Measurements from ENCODE around the gene ARMC9. TPM values are rescaled to one million over a fixed set of nuclear protein-coding genes. Genes with fewer than 3 reads are reported as not detected.

Gene ARMC9
- total RNA-seq, 2 experiments from 2014 or later = 2.3 to 2.5 TPM

DNA sequence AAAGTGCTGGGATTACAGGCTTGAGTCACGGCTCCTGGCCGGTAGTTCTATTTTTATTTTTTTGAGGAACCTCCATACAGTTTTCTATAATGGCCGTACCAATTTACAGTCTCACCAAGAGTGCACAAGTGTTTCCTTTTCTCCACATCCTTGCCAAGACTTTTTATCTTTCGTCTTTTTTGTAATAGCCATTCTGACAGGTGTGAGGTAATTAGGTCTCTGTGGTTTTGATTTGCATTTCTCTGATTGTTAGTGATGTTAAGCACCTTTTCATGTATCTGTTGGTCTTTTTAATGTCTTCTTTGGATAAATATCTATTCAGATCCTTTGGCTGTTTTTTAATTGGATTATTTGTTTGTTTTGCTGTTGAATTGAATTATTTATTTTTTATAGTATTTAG is 9.3 kb downstream of the ARMC9 start:
- DNase-seq (no peak), ATAC-seq (no peak)
- H3K4me3 Mint-ChIP-seq = no peak overlapping the region
- POLR2A ChIA-PET = no interaction called here
- intact Hi-C loops (cut with DNase I, micrococcal nuclease) = no loop called here
- no peaks in the 10 kb centered on the region for H3K36me3 Mint-ChIP-seq (ENCODE audit: low read depth)
- H3K4me1 Mint-ChIP-seq = no peaks in the 10 kb centered on the region
- CTCF ChIA-PET = no interaction called here
- no peak overlapping the region for H3K27ac Mint-ChIP-seq
- no peaks in the 10 kb centered on the region for H3K27me3 Mint-ChIP-seq
- H3K9me3 Mint-ChIP-seq (ENCODE audit: low read depth) = no peaks in the 10 kb centered on the region

DNA sequence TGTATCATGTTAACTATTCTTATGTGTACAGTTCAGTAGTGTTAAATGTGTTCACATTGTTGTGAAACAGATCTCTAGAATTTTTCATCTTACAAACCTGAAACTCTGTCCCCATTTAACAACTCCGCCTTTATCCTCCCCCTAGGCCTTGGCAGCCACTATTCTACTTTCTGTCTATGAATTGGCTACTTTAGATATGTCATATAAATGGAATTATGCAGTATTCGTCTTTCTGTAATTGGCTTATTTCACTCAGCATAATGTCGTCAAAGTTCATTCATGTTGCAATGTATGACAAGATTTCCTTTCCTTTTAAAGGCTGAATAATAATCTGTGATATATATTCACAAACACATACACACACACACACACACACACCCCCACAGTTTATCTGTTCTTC is 12.4 kb downstream of the ARMC9 start:
- ATAC-seq (no peak), DNase-seq (no peak)
- CTCF ChIA-PET = interaction anchor here (1.1 kb wide), 1 partner anchor 17 kb away, joined by 3 read pairs; no protein-coding TSS in a partner anchor
- H3K36me3 Mint-ChIP-seq (ENCODE audit: low read depth) = no peaks in the 10 kb centered on the region
- no peaks in the 10 kb centered on the region for H3K4me1 Mint-ChIP-seq
- intact Hi-C loops (cut with DNase I, micrococcal nuclease) = no loop called here
- POLR2A ChIA-PET = no interaction called here
- no peaks in the 10 kb centered on the region for H3K27me3 Mint-ChIP-seq
- H3K27ac Mint-ChIP-seq = no peak overlapping the region
- no peaks in the 10 kb centered on the region for H3K9me3 Mint-ChIP-seq (ENCODE audit: low read depth)
- no peak overlapping the region for H3K4me3 Mint-ChIP-seq

DNA sequence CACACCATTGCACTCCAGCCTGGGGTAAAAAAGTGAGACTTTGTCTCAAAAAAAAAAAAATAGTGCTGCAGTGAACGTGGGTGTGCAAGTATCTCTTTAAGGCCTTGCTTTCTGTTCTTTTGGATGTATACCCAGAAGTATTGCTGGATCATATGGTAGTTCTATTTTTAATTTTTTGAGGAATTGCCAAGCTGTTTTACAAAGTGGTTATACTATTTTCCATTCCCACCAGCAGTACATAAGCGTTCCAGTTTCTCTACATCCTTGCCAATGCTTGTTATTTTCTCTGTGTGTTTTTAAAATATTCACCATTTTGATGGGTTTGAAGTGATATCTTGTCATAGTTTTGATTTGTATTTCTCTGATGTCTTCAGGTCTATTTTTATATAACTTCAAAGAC is 13.1 kb downstream of the ARMC9 start:
- ChIA-PET POLR2A (no interaction called here), CTCF (no interaction called here)
- intact Hi-C loops (cut with DNase I, micrococcal nuclease) = no loop called here
- ATAC-seq (no peak), DNase-seq (no peak)
- no peaks in the 10 kb centered on the region for H3K36me3 Mint-ChIP-seq (ENCODE audit: low read depth)
- H3K4me1 Mint-ChIP-seq = no peaks in the 10 kb centered on the region
- no peaks in the 10 kb centered on the region for H3K27me3 Mint-ChIP-seq
- no peak overlapping the region for H3K4me3 Mint-ChIP-seq
- no peak overlapping the region for H3K27ac Mint-ChIP-seq
- no peaks in the 10 kb centered on the region for H3K9me3 Mint-ChIP-seq (ENCODE audit: low read depth)

DNA sequence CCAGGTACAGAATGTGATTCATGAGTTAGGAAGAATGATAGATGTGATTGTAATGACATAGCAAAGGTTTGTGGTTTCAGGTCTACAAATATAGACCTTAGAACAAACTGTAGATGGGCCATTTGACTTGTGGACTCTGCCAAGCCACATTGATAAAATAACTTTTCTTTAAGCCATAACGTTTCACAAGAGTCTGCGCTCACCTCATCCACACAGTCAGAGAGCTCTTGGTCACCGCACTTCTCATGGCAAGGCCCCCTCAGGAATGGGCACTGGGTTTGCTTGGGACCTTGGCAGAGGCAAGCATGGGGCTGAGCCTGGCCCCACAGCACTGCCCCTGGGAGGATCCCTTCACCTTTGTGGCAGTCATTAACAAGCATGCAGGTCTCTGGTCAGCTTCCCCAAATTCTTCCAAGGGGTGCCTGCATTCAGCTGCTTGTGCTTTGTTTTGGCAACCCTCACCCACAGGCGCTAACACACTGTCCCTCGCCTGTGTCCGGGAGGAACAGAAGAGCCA is 14.0 kb downstream of the ARMC9 start:
- ATAC-seq = no peak
- POLR2A ChIA-PET = no interaction called here

DNA sequence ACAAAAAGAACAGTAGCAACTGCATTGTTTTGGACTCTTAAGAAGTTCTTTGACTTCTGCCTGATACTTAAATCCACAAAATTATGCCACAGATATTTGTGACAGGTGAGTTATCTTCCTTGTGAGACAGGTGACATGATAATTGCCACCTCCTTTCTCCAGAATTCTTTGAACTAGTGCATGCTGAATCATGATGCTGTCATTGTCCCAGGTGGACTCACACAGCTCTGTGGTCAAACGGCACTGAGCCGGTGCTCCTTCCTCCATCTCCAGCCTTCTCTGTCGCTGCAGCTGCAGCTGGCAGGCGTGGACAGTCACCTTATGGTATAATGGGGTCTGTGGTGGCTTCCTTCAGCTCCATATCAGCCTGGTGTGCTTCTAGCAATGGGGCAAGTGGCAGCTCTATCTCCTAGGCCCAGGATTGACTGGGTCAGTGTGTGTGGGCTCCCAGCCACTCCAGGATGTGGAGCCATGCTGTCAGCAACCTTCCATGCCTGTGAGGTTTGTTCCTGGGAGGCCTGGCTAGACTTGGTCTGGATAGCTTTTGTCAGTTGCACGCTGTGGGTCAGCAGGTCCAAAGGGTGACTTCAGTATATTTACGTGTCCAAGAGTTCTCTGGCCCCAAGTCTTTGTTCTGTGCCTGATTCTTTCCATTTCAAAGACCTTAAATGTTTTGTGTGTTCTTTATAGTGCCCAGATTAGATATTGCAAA is 15.7 kb downstream of the ARMC9 start:
- POLR2A ChIA-PET = interaction anchor here (1.1 kb wide), 1 partner anchor 110 kb away, joined by 3 read pairs; no protein-coding TSS in a partner anchor
- intact Hi-C loops (cut with DNase I, micrococcal nuclease) = no loop called here

More for the DNA sequence above, 14.0 kb downstream of the ARMC9 start:
- intact Hi-C loops (cut with DNase I, micrococcal nuclease) = no loop called here
- no peak for DNase-seq
- CTCF ChIA-PET = no interaction called here
- H3K4me1 Mint-ChIP-seq = no peaks in the 10 kb centered on the region
- no peak overlapping the region for H3K4me3 Mint-ChIP-seq
- H3K36me3 Mint-ChIP-seq (ENCODE audit: low read depth) = no peaks in the 10 kb centered on the region
- no peaks in the 10 kb centered on the region for H3K9me3 Mint-ChIP-seq (ENCODE audit: low read depth)
- no peak overlapping the region for H3K27ac Mint-ChIP-seq
- no peaks in the 10 kb centered on the region for H3K27me3 Mint-ChIP-seq

DNA sequence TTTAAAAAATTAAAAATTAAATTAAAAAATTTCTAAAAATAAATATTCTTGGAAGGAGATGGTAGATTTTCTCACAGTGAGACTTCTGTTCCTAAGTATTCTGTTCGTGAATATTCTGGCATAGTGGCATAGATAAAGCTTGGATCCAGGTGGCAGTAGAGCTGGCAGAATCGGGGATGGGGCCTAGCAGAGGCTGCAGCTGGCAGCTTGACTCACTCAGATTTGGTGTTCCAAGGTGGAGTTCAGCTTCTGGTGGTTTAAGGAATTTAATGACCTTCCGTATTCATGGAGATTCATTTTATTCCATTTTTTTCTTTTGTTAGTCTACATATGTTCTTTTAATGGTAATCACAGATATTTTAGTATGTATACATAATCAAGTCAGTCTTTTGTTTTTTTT is 19.9 kb downstream of the ARMC9 start:
- Mint-ChIP-seq H3K4me1 (no peaks in the 10 kb centered on the region), H3K9me3 (ENCODE audit: low read depth) (no peaks in the 10 kb centered on the region), H3K36me3 (ENCODE audit: low read depth) (no peaks in the 10 kb centered on the region), H3K27me3 (no peaks in the 10 kb centered on the region), H3K27ac (no peak overlapping the region), H3K4me3 (no peak overlapping the region)
- intact Hi-C loops (cut with DNase I, micrococcal nuclease) = no loop called here
- ChIA-PET POLR2A (no interaction called here), CTCF (interaction anchor here (0.7 to 1.2 kb wide), 2 partner anchors 104 to 114 kb away, joined by 3 to 4 read pairs; no protein-coding TSS in a partner anchor)
- ATAC-seq (no peak), DNase-seq (no peak)

More for the DNA sequence above, 15.7 kb downstream of the ARMC9 start:
- Mint-ChIP-seq H3K36me3 (ENCODE audit: low read depth) (no peaks in the 10 kb centered on the region), H3K9me3 (ENCODE audit: low read depth) (no peaks in the 10 kb centered on the region), H3K27ac (no peak overlapping the region), H3K27me3 (no peaks in the 10 kb centered on the region), H3K4me3 (no peak overlapping the region), H3K4me1 (no peaks in the 10 kb centered on the region)
- DNase-seq (no peak), ATAC-seq (no peak)
- CTCF ChIA-PET = interaction anchor here (0.8 kb wide), 1 partner anchor 107 kb away, joined by 3 read pairs; no protein-coding TSS in a partner anchor

DNA sequence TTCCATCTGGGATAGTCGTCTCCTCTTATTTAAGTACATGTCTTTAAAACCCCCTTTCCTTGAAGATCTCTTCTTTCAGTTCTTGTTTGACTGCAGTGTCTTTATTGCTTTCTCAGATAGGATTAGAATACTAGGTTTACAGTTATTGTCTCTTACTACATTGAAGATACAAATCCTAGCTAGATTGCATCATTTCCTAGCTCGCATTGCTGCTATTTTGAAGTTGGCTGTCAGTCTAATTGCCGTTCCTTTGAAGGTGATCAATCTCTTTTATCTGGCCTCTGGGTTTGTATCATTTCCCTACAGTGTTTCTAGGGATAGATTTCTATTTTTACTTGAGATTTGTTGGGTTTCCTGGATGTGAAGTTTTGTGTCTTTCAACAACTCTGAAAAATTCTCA is 20.9 kb downstream of the ARMC9 start:
- DNase-seq (no peak), ATAC-seq (no peak)
- Mint-ChIP-seq H3K27me3 (no peaks in the 10 kb centered on the region), H3K27ac (no peak overlapping the region), H3K36me3 (ENCODE audit: low read depth) (no peaks in the 10 kb centered on the region), H3K4me1 (no peaks in the 10 kb centered on the region), H3K9me3 (ENCODE audit: low read depth) (no peaks in the 10 kb centered on the region), H3K4me3 (no peak overlapping the region)
- CTCF ChIA-PET = no interaction called here
- POLR2A ChIA-PET = interaction anchor here (0.6 to 0.7 kb wide), 2 partner anchors 39 to 249 kb away, joined by 3 read pairs; no protein-coding TSS in a partner anchor
- intact Hi-C loops (cut with DNase I, micrococcal nuclease) = no loop called here

DNA sequence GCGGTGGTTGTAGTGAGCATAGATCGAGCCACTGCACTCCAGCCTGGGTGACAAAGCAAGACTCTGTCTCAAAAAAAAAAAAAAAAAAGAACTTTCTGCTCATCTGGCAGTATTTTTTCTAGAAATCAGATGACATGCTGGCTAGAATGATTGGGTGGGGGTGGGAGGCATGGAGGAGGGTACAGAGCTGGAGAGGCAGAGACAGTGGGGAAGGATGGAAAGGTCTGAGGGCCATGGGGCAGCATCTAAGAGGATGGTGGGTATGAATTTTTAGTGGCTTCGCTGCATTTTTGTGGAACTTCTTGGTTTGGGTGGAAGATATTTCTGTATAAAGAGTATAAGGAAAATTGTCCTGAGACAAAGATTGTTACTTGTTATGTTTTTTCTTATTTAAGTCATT is 23.3 kb downstream of the ARMC9 start:
- Mint-ChIP-seq H3K27me3 (no peaks in the 10 kb centered on the region), H3K36me3 (ENCODE audit: low read depth) (no peaks in the 10 kb centered on the region), H3K9me3 (ENCODE audit: low read depth) (no peaks in the 10 kb centered on the region), H3K27ac (no peak overlapping the region), H3K4me3 (no peak overlapping the region), H3K4me1 (no peaks in the 10 kb centered on the region)
- ATAC-seq (no peak), DNase-seq (no peak)
- intact Hi-C loops (cut with DNase I, micrococcal nuclease) = no loop called here
- POLR2A ChIA-PET = no interaction called here
- CTCF ChIA-PET = no interaction called here

DNA sequence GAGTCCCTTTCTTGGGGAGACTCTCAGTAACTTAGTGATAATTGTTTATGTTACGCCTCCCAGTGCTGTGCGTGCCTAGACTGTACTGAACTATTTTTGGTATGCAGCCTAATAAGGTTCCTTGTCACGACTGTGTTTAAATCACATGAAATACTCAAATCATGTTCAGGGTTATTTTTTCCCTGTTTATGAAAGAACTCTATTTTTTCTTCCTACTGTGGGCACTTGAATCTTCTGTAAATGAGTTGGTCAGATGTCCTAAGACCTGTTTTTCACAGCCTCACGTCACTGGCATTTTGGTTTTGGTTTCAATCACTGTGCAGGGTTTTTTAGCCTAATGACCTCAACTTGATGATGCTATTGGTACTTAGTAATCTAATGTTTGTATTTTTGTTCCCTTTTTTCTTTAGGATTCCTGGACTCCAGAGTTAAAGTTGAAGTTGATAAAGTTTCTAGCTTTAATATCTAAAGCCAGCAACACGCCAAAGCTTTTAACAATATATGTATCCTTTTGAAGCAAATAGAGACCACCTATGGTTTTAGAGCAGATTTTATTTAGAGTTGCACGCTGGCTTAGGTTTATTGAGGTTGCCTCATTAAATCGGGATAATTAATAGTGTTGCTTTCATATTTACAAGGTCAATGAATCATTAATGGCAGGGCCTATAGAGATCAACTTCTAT is 24.0 kb downstream of the ARMC9 start:
- ATAC-seq = no peak
- Mint-ChIP-seq H3K4me3 (no peak overlapping the region), H3K9me3 (ENCODE audit: low read depth) (no peaks in the 10 kb centered on the region), H3K36me3 (ENCODE audit: low read depth) (no peaks in the 10 kb centered on the region), H3K4me1 (no peaks in the 10 kb centered on the region), H3K27ac (no peak overlapping the region), H3K27me3 (no peaks in the 10 kb centered on the region)
- DNase-seq = no peak
- ChIA-PET CTCF (no interaction called here), POLR2A (no interaction called here)
- intact Hi-C loops (cut with DNase I, micrococcal nuclease) = no loop called here

DNA sequence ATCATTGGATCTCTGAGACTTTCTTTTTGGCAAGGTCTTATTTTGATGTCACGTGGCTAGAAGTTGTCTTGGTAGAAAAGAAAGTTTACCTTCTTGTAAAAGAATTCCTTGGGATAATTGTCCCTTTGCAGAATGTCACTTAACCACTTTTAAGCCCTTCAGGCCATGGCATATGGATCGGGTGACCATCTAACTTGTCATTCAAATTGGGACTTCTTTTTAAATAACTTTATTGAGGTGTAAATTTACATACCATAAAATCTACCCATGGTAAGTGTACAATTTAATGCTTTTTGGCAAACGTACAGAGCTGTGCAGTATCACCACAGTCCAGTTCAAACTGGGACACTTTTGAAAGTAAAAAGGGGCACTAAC is 24.6 kb downstream of the ARMC9 start:
- Mint-ChIP-seq H3K4me3 (no peak overlapping the region), H3K27ac (no peak overlapping the region), H3K36me3 (ENCODE audit: low read depth) (no peaks in the 10 kb centered on the region), H3K27me3 (no peaks in the 10 kb centered on the region), H3K4me1 (no peaks in the 10 kb centered on the region), H3K9me3 (ENCODE audit: low read depth) (no peaks in the 10 kb centered on the region)
- DNase-seq (no peak), ATAC-seq (no peak)
- ChIA-PET CTCF (no interaction called here), POLR2A (no interaction called here)
- intact Hi-C loops (cut with DNase I, micrococcal nuclease) = no loop called here

DNA sequence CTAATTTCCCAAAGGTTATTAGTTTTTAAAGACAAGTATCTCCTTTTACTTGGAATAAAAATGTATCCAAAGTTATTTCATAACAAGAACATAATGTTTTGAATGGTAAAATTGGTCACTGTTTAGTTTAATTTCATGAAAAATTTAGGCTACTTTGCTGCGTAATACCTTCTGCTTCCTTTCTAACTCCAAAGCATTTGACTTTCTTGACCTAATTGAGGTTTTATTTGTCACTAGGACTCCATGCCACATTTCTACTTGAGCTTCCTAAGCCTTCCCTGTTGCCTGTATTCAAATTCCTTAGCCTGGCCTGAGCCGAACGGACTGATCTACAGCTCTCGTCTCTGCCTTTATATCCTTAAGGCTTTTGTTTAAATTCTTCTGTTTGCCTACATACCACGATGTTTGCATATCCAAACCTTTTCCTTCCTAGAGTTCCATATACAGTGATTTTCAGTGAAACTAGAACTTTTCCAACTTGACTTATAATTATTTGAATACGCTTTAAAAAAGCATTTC is 25.1 kb downstream of the ARMC9 start:
- POLR2A ChIA-PET = no interaction called here
- DNase-seq = no peak
- Mint-ChIP-seq H3K36me3 (ENCODE audit: low read depth) (no peaks in the 10 kb centered on the region), H3K9me3 (ENCODE audit: low read depth) (no peaks in the 10 kb centered on the region), H3K4me1 (no peaks in the 10 kb centered on the region), H3K27me3 (no peaks in the 10 kb centered on the region), H3K4me3 (no peak overlapping the region), H3K27ac (no peak overlapping the region)
- intact Hi-C loops (cut with DNase I, micrococcal nuclease) = no loop called here
- no peak for ATAC-seq
- CTCF ChIA-PET = interaction anchor here (0.5 to 0.7 kb wide), 4 partner anchors 17 to 195 kb away, joined by 3 to 4 read pairs (median 4); no protein-coding TSS in a partner anchor

Data from activated CD4-positive, alpha-beta T cell treated with anti-CD3 and anti-CD28 coated beads for 36 hours (primary cell).